HFFc6 (cell line): ENCODE data around the gene STX8. TPM values are rescaled to one million over a fixed set of nuclear protein-coding genes. Genes with fewer than 3 reads are reported as not detected.
"Not testable (repeated sequence)": the region's sequence is repeated elsewhere in the genome, so short reads cannot be mapped to it uniquely, and the experiment has no call there.

Experiments
- DNase-seq: peaks from one replicate; pipeline ENCODE4 v3.0.0-alpha.2; 2018
- H3K27ac Mint-ChIP-seq: 2 replicates; pipeline ENCODE4 v1.8.0; 2020; ENCODE audit warnings: mild to moderate bottlenecking, mixed read lengths
- H3K27me3 Mint-ChIP-seq: 2 replicates; pipeline ENCODE4 v1.8.0; 2021; ENCODE audit warnings: mild to moderate bottlenecking, moderate library complexity, mixed read lengths; ENCODE audit not compliant: insufficient read depth
- H3K36me3 Mint-ChIP-seq: 2 replicates; pipeline ENCODE4 v1.8.0; 2021; ENCODE audit warnings: low read depth, mixed read lengths
- H3K4me1 Mint-ChIP-seq: 2 replicates; pipeline ENCODE4 v1.8.0; 2020; ENCODE audit warnings: low read depth, mixed read lengths
- H3K4me3 Mint-ChIP-seq: 2 replicates; pipeline ENCODE4 v1.8.0; 2020; ENCODE audit warnings: mild to moderate bottlenecking, moderate library complexity, mixed read lengths
- H3K9me3 Mint-ChIP-seq: 2 replicates; pipeline ENCODE4 v1.8.0; 2020; ENCODE audit warnings: mild to moderate bottlenecking, mixed read lengths
- total RNA-seq, 6 experiments: library from RNA; stranded (reverse); fragmentation: NEBNext Ultra II Directional; extraction: Animal tissue kit (Norgen Biotek cat#: 25700); gene quantifications; 2 replicates in 1 of 6; 3 replicates in 5 of 6; pipeline ENCODE4 v1.2.3, GENCODE V29; 2021
- TF ChIP-seq, protein P1 (sequence below): fragments of 200-600 bp; sonication (generic); IDR thresholded peaks from 2 replicates; pipeline ENCODE4 v1.5.0; 2021; ENCODE audit warnings: antibody characterized with exemption, mild to moderate bottlenecking

STX8 gene
- total RNA-seq, 6 experiments from 2014 or later = 48.9 to 73.8 (median 60.9) TPM

DNA sequence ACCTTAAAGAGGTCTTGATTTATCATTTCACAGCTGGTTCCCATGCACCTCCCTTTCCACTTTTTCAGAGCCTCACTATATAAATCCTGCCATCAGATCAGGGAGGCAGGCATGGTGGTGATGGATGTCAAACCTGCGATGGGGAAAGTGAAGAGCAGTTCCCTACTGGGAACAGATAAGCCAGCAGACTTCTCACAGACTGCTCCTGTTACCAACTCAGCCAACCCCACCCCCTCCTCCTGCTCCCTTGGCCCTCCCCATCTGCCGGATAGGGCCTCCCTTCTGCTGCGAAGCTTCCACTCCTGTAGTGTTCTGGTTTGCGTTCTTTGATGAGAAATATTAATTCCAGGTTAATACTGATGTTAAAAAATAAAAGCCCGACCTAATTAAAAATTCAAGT lies 232.1 kb downstream of the STX8 start:
- DNase-seq = no peak
- Mint-ChIP-seq H3K4me3 (no peak overlapping the region), H3K9me3 (no peaks in the 10 kb centered on the region), H3K36me3 (no peaks in the 10 kb centered on the region), H3K27ac (no peak overlapping the region), H3K4me1 (no peaks in the 10 kb centered on the region), H3K27me3 (peaks cover 2% of the 10 kb centered on the region)
- TF ChIP-seq, protein P1, sequence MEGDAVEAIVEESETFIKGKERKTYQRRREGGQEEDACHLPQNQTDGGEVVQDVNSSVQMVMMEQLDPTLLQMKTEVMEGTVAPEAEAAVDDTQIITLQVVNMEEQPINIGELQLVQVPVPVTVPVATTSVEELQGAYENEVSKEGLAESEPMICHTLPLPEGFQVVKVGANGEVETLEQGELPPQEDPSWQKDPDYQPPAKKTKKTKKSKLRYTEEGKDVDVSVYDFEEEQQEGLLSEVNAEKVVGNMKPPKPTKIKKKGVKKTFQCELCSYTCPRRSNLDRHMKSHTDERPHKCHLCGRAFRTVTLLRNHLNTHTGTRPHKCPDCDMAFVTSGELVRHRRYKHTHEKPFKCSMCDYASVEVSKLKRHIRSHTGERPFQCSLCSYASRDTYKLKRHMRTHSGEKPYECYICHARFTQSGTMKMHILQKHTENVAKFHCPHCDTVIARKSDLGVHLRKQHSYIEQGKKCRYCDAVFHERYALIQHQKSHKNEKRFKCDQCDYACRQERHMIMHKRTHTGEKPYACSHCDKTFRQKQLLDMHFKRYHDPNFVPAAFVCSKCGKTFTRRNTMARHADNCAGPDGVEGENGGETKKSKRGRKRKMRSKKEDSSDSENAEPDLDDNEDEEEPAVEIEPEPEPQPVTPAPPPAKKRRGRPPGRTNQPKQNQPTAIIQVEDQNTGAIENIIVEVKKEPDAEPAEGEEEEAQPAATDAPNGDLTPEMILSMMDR = no peak

DNA sequence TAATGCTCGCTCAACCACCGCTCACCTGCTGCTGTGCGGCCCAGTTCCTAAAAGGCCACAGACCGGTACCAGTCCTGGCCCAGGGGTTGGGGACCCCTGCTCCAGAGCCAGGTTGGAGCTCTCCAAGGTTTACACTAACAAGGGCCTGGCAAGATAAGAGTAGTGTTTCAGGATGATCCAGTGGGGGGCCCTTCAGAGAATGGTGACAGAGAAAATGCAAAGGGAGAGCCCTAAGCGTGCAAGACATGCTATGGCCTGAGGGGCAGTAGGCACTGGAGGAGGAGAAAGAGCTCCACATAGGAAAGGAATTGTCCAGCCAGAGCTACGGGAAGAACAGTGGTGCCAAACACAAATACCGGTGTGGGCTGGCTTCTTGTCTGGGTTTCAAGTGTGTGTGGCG lies 233.4 kb downstream of the STX8 start:
- Mint-ChIP-seq H3K27me3 (peaks cover 2% of the 10 kb centered on the region), H3K4me1 (no peaks in the 10 kb centered on the region), H3K9me3 (0 out of 2 replicates have a peak, but pooled peaks cover 5% of the 10 kb centered on the region), H3K27ac (no peak overlapping the region), H3K4me3 (no peak overlapping the region), H3K36me3 (no peaks in the 10 kb centered on the region)
- TF ChIP-seq, protein P1 = no peak
- DNase-seq = no peak

DNA sequence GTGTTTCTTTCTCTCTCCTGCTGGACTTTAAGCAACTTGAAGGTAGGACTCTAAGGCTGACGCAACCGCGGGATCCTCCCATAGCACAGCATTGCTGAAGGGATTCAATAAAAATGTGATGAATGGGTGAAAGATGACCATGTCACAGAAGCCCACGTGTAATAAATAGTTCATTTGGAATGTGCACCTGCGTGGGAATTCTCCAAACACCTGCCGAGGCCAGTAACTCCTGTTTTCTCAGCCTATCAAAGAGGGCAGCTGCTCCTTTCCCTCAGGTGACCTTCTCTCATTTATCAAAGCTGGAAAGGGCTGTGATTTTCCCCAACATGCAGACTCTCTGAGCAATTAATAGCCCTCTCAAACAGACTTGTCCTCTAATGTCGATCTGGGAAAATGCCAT lies 235.7 kb downstream of the STX8 start:
- H3K4me3 Mint-ChIP-seq = no peak overlapping the region
- peaks cover 2% of the 10 kb centered on the region; the same call in 1 of the 2 replicates for H3K27me3 Mint-ChIP-seq
- no peak overlapping the region for H3K27ac Mint-ChIP-seq
- H3K4me1 Mint-ChIP-seq = no peaks in the 10 kb centered on the region
- H3K36me3 Mint-ChIP-seq = peaks cover 10% of the 10 kb centered on the region; the same call in 1 of the 2 replicates
- H3K9me3 Mint-ChIP-seq = peaks cover 13% of the 10 kb centered on the region
- TF ChIP-seq, protein P1 = no peak
- DNase-seq = no peak

DNA sequence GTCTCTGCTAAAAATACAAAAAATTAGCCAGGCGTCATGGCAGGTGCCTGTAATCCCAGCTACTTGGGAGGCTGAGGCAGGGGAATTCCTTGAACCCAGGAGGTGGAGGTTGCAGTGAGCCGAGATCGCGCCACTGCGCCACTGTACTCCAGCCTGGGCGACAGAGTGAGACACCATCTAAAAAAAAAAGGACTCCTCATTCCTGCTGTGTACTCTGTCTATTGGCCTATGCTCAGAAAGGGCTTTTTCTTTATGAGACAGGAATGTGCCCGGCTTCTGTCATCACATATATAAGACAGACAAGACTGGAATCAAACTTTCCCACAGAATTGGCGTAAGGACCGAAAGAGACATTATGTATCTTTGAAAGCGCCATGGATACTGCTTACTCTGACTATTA lies 236.1 kb downstream of the STX8 start:
- not testable (repeated sequence) for H3K27ac Mint-ChIP-seq, H3K27me3 Mint-ChIP-seq, DNase-seq, H3K4me1 Mint-ChIP-seq, H3K4me3 Mint-ChIP-seq
- peaks cover 14% of the 10 kb centered on the region for H3K36me3 Mint-ChIP-seq
- H3K9me3 Mint-ChIP-seq = peaks cover 18% of the 10 kb centered on the region

DNA sequence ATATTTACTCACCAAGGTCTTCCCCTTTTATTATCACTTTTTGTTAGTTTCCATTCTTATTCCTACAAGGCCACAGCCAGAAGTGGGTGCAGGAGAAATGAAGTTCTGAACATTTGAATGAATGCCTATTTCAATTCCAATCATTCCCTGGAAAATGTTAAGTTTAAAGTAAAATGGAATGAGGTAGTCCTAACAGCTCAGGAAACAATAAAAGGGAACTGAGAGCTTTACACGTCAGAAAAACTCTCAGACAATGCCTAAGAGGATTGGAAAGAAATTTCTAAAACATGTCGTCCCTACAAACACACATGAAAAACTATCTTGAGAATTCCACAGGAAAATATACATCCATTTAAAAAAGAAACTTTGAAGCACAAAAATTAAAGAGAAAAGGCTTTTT lies 238.8 kb downstream of the STX8 start:
- Mint-ChIP-seq H3K9me3 (peaks cover 22% of the 10 kb centered on the region), H3K4me3 (no peak overlapping the region), H3K27me3 (no peaks in the 10 kb centered on the region), H3K4me1 (no peaks in the 10 kb centered on the region), H3K36me3 (peaks cover 20% of the 10 kb centered on the region), H3K27ac (no peak overlapping the region)
- no peak for DNase-seq
- TF ChIP-seq, protein P1 = no peak

DNA sequence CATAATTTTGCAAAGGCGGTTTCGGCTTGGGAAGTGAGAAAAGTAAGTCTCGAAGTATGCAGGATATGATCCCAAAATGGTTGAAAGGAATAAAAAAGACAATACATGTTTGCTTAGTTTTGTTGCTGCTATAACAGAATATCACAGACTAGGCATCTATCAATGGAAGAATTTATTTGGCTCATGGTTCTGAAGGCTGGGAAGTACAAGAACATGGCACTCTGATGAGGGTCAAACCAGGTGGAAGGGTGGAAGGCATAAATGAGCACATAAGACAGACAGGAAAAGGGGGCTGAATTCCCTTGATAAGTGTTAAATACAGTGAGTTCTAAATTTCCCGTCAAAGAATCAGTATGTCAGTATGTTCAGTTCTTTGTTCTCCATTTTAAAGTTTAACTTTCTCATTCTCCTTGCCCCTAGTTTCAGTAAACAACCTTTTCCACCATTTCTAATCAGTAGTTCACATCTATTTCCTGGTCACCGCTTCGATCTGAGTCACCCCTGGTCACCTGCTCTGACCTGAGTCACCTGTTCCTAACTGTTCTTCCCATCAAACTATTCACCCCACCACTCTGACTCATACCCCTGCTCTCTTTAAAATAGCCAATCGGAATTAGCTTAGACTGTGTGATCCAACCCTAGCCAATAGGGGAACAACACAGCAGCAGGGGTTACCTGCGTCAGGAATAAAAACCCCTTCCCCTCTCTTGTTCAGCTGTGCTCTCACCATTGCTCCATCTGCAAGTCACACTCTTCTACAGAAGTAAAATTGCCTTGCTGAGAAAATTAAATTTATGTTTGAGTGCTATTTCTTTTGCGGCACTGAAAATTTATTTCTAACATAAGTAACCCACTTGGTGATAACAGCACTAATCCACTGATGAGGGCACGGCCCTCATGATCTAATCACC lies 240.8 kb downstream of the STX8 start:
- no peak overlapping the region for H3K27ac Mint-ChIP-seq
- DNase-seq = no peak
- peaks cover 20% of the 10 kb centered on the region for H3K36me3 Mint-ChIP-seq
- TF ChIP-seq, protein P1 = no peak
- no peak overlapping the region for H3K4me3 Mint-ChIP-seq
- no peaks in the 10 kb centered on the region for H3K4me1 Mint-ChIP-seq
- H3K9me3 Mint-ChIP-seq = peaks cover 23% of the 10 kb centered on the region
- no peaks in the 10 kb centered on the region for H3K27me3 Mint-ChIP-seq
